HepG2 (cell line): ENCODE measurements around the gene SAMM50. TPM values are rescaled to one million over a fixed set of nuclear protein-coding genes. Genes with fewer than 3 reads are reported as not detected.

Experiments
- CHCHD3 ChIP-seq: sonication (generic); formaldehyde crosslinking; IDR thresholded peaks from 2 replicates; pipeline ENCODE4 v1.8.0; 2022; ENCODE audit warnings: mild to moderate bottlenecking, missing genetic modification reagents, moderate library complexity
- GABPA ChIP-seq, 2 experiments: IDR thresholded peaks; 2 replicates each; pipeline ENCODE4 v1.6.1; 2011 to 2016; ENCODE audit warnings: low read depth in 2 of 2, low read length in 1 of 2, missing biosample characterization in 1 of 2, missing genetic modification characterization in 1 of 2
- GATAD1 ChIP-seq: IDR thresholded peaks from 2 replicates; pipeline ENCODE4 v1.6.1; 2016; ENCODE audit warnings: missing genetic modification reagents, missing compliant biosample characterization
- GPN1 ChIP-seq: sonication (generic); formaldehyde crosslinking; IDR thresholded peaks from 2 replicates; pipeline ENCODE4 v1.5.1; 2020; ENCODE audit warnings: missing genetic modification reagents, borderline replicate concordance
- HMGXB4 ChIP-seq, 2 experiments: sonication (generic) in 1 of 2; formaldehyde crosslinking in 1 of 2; IDR thresholded peaks; 2 replicates each; pipeline versions ENCODE4 v1.4.0 to v1.6.1; 2018 to 2020; ENCODE audit warnings: missing genetic modification reagents in 2 of 2, borderline replicate concordance in 1 of 2, low read depth in 1 of 2, mild to moderate bottlenecking in 1 of 2, missing biosample characterization in 1 of 2
- MXD3 ChIP-seq: IDR thresholded peaks from 2 replicates; pipeline ENCODE4 v1.6.1; 2016; ENCODE audit warnings: mild to moderate bottlenecking, missing biosample characterization, missing genetic modification reagents
- SAFB2 ChIP-seq: sonication (generic); formaldehyde crosslinking; IDR thresholded peaks from 2 replicates; pipeline ENCODE4 v1.5.1; 2020; ENCODE audit warnings: missing genetic modification reagents, low read depth, mild to moderate bottlenecking, borderline replicate concordance
- TEAD3 ChIP-seq: optimal IDR thresholded peaks from 2 replicates; pipeline ENCODE3; 2016; ENCODE audit warnings: borderline replicate concordance
- THAP8 ChIP-seq: sonication (generic); formaldehyde crosslinking; IDR thresholded peaks from 2 replicates; pipeline ENCODE4 v1.5.1; 2020; ENCODE audit warnings: missing genetic modification reagents, mild to moderate bottlenecking, borderline replicate concordance
- ZGPAT ChIP-seq: IDR thresholded peaks from 2 replicates; pipeline ENCODE4 v1.6.1; 2016; ENCODE audit warnings: mild to moderate bottlenecking
- ZNF281 ChIP-seq: sonication (generic); formaldehyde crosslinking; IDR thresholded peaks from 2 replicates; pipeline ENCODE4 v1.4.0; 2020; ENCODE audit warnings: missing genetic modification reagents, borderline replicate concordance
- ZNF430 ChIP-seq: sonication (generic); formaldehyde crosslinking; IDR thresholded peaks from 2 replicates; pipeline ENCODE4 v1.9.0; 2021; ENCODE audit warnings: mild to moderate bottlenecking, missing genetic modification reagents
- ZNF569 ChIP-seq: sonication (generic); formaldehyde crosslinking; IDR thresholded peaks from 2 replicates; pipeline ENCODE4 v1.5.0; 2020; ENCODE audit warnings: mild to moderate bottlenecking, missing genetic modification reagents, moderate library complexity, borderline replicate concordance
- ZNF788 ChIP-seq: sonication (generic); formaldehyde crosslinking; IDR thresholded peaks from 2 replicates; pipeline ENCODE4 v1.5.0; 2020; ENCODE audit warnings: mild to moderate bottlenecking, missing genetic modification reagents, borderline replicate concordance
- ZXDC ChIP-seq: sonication (generic); formaldehyde crosslinking; IDR thresholded peaks from 2 replicates; pipeline ENCODE4 v1.5.0; 2020; ENCODE audit warnings: mild to moderate bottlenecking, missing genetic modification reagents
- polyA plus RNA-seq, 8 experiments: library from polyadenylated mRNA; depleted of rRNA in 3 of 8; stranded (reverse) in 7 of 8; unstranded in 1 of 8; fragments of >200 nt; fragmentation: Illumina TruSeq in 4 of 8; extraction: Trizol in 4 of 8; gene quantifications; 2 replicates each; pipeline versions ENCODE4 v1.2.1 to v1.2.3, GENCODE V29; 2011 to 2016; ENCODE audit warnings: low read depth in 4 of 8, missing spikeins in 1 of 8, mixed read lengths in 1 of 8; ENCODE audit not compliant: insufficient read depth in 1 of 8
- total RNA-seq, 5 experiments: library from RNA; depleted of rRNA; stranded (reverse); fragments of >200 nt; fragmentation: Illumina TruSeq; extraction: Trizol; gene quantifications; 2 replicates each; pipeline ENCODE4 v1.2.3, GENCODE V29; 2016; ENCODE audit warnings: low read depth in 1 of 5

SAMM50 gene
- total and polyA plus RNA-seq, 2 of the 13 experiments (the other 11 are each of a cell fraction or from before 2014, with no cell fraction given): 34.7 to 63.4 TPM

- TF ChIP-seq HMGXB4 (CRISPR knock-in tag; IDR thresholded peaks at IDR 0.05; ENCODE audit: borderline replicate concordance in 1 of 2, low read depth in 1 of 2) (peak; percentile 49 to 61; a peak in 2 of 4 replicates), ZNF569 (no peak), GATAD1 (CRISPR knock-in tag) (peak; percentile 52; the same call in 1 of the 2 replicates), THAP8 (CRISPR knock-in tag) (peak; percentile 20; the same call in 1 of the 2 replicates), ZNF281 (peak; percentile 27; the same call in 1 of the 2 replicates), ZXDC (no peak; the same call in 1 of the 2 replicates), GPN1 (CRISPR knock-in tag) (no peak), SAFB2 (CRISPR knock-in tag) (0 out of 2 replicates have a peak, but pooled peaks have one; percentile 63), ZGPAT (CRISPR knock-in tag) (peak; percentile 50; the same call in 1 of the 2 replicates), ZNF788 (CRISPR knock-in tag) (peak; percentile 76; the same call in 1 of the 2 replicates), ZNF430 (CRISPR knock-in tag) (peak; percentile 92), GABPA (IDR thresholded peaks at IDR 0.05; ENCODE audit: low read depth, low read length) (no peak), GABPA (CRISPR knock-in tag; IDR thresholded peaks at IDR 0.05; ENCODE audit: low read depth) (no peak), CHCHD3 (CRISPR knock-in tag) (no peak), TEAD3 (CRISPR knock-in tag) (peak; percentile 43), MXD3 (CRISPR knock-in tag) (no peak)
Observed at GRCh38 chr22:43925433-43926348, 29.6 kb upstream of the SAMM50 start (continued).
